ENCODE results near the gene CDKAL1.
A peak's percentile ranks its signal among the peaks of the same experiment; 100 is the strongest.

Gene CDKAL1

GRCh38 chr6:21198032-21198640 is 663.9 kb downstream of the CDKAL1 start:
- no peak for TF ChIP-seq CTCF (conservative IDR thresholded peaks at IDR 0.05)

GRCh38 chr6:21199262-21199661 is 665.0 kb downstream of the CDKAL1 start:
- H3K27ac ChIP-seq = peak overlapping the region; percentile 77
- no peak for TF ChIP-seq CTCF (conservative IDR thresholded peaks at IDR 0.05)

More at GRCh38 chr6:21198032-21198640, 663.9 kb downstream of the CDKAL1 start:
- H3K27ac ChIP-seq = no peak overlapping the region

DNA sequence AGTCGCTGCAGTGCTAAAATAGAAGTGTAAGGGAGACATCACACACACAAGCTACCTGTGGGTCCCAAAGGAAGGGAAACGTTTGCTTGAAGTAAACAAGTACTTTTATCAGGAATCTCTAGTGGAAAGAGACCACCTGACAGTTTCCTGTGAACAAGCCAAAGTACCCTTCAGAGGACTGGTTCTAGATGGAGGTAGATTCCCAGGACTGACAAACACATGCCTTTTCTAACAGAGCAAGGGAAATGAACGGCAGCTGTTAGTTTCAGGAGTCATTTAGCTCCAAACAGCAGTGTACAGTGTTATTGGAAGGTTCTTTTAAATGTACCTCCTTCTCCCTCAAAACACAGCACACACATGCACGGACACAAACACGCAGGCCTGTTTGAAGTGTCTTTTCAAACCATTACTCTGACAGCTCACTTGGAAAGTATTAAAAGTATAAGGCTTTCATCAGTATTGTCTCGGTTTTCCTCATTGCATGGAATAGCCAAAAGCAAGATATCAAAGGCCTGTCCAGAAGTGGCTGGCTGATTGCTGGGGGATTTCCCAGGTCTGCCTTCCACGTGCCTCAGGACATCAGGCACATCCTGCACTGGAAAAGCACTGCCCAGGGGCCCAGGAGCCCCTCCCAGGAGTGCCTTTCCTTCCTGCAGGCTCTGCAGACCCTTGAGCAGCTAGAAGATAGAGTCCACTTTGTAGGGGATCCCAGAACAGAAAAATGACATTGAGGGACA is 666.0 kb downstream of the CDKAL1 start:
- no peak for TF ChIP-seq CTCF (conservative IDR thresholded peaks at IDR 0.05)
- peak overlapping the region; percentile 77 for H3K27ac ChIP-seq

- H3K27ac ChIP-seq = peak overlapping the region; percentile 77
- TF ChIP-seq CTCF (conservative IDR thresholded peaks at IDR 0.05) = no peak
Observed at GRCh38 chr6:21201187-21201586, 666.9 kb downstream of the CDKAL1 start.

GRCh38 chr6:21201637-21202350 is 667.5 kb downstream of the CDKAL1 start:
- peak overlapping the region; percentile 77 for H3K27ac ChIP-seq
- TF ChIP-seq CTCF (conservative IDR thresholded peaks at IDR 0.05) = no peak

DNA sequence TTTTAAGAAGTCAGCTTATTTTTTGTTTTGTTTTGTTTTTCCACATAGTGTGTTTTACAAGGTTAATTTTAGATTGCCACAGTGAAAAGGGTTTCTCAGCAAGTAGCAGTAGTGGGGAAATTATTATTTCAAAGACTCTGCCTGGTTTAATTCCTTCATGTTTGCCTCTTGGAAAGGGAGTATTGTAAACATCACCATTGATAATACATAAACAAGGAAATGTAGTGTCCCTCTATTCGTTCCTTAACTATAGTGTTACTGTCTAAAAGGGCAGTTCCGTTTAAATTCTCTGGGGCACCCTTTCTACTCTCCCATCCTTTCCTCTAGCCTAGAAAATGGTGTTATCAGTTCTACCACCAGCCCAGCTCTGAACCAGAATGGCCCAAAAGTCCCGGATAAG is 668.3 kb downstream of the CDKAL1 start:
- peak overlapping the region; percentile 77 for H3K27ac ChIP-seq
- no peak for TF ChIP-seq CTCF (conservative IDR thresholded peaks at IDR 0.05)

DNA sequence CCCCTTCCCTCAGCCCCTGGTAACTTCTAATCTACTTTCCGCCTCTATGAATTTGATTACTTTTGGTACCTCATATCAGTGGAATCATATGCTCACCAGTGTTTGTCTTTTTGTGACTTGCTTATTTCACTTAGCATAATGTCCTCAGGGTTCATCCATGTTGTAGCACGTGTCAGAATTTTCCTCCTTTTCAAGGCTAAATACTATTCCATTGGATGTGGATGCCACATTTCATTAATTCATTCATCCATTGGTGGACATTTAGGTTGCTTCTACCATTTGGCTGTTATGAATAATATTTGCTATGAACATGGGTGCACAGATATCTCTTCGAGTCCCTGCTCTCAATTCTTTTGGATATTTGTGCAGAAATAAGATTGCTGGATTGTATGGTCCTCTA is 670.7 kb downstream of the CDKAL1 start:
- H3K27ac ChIP-seq = no peak overlapping the region
- no peak for TF ChIP-seq CTCF (conservative IDR thresholded peaks at IDR 0.05)
